Naive B cell (primary cell): ENCODE results near the gene SORBS2. TPM values are rescaled to one million over a fixed set of nuclear protein-coding genes. Genes with fewer than 3 reads are reported as not detected.
"Not testable (repeated sequence)": the region's sequence is repeated elsewhere in the genome, so short reads cannot be mapped to it uniquely, and the experiment has no call there.

Experiments
- ATAC-seq, 2 donors: fragments of 150-1000 bp; cut with Tn5 transposase; 2 replicates each; pipeline ENCODE4 v1.10.0; 2021; ENCODE audit warnings: low read depth in 2 of 2, mild to moderate bottlenecking in 2 of 2, moderate library complexity in 2 of 2
- DNase-seq: peaks from one replicate; pipeline ENCODE4 v3.0.0; 2022
- H3K27ac Mint-ChIP-seq, 6 donors: one replicate each; pipeline ENCODE4 v1.8.0; 2020 to 2022; ENCODE audit warnings: mild to moderate bottlenecking in 6 of 6, mixed read lengths in 6 of 6, moderate library complexity in 5 of 6, inconsistent platforms in 2 of 6
- H3K27me3 Mint-ChIP-seq, 3 donors: one replicate each; pipeline ENCODE4 v1.8.0; 2021 to 2022; ENCODE audit warnings: mixed read lengths in 3 of 3, mild to moderate bottlenecking in 1 of 3
- H3K36me3 Mint-ChIP-seq, 2 donors: one replicate each; pipeline ENCODE4 v1.8.0; 2020 to 2022; ENCODE audit warnings: mixed read lengths in 2 of 2, inconsistent platforms in 1 of 2, mild to moderate bottlenecking in 1 of 2
- H3K4me1 Mint-ChIP-seq, 3 donors: one replicate each; pipeline ENCODE4 v1.8.0; 2020 to 2022; ENCODE audit warnings: mixed read lengths in 3 of 3, inconsistent platforms in 1 of 3, mild to moderate bottlenecking in 1 of 3, moderate library complexity in 1 of 3
- H3K4me3 Mint-ChIP-seq, 8 donors: one replicate each; pipeline ENCODE4 v1.8.0; 2020 to 2022; ENCODE audit warnings: mild to moderate bottlenecking in 8 of 8, mixed read lengths in 8 of 8, moderate library complexity in 8 of 8, inconsistent platforms in 2 of 8
- H3K9me3 Mint-ChIP-seq, 7 donors: one replicate each; pipeline ENCODE4 v1.8.0; 2020 to 2022; ENCODE audit warnings: mixed read lengths in 7 of 7, mild to moderate bottlenecking in 5 of 7, inconsistent platforms in 2 of 7, moderate library complexity in 1 of 7
- polyA plus RNA-seq, 6 donors: library from polyadenylated mRNA; unstranded; fragments of 300-500 nt; fragmentation: Illumina TruSeq; gene quantifications; one replicate each; pipeline ENCODE4 v1.2.3, GENCODE V29; 2021; ENCODE audit warnings: low read depth in 6 of 6

Gene SORBS2
- polyA plus RNA-seq, 6 donors from 2014 or later: not detected

DNA sequence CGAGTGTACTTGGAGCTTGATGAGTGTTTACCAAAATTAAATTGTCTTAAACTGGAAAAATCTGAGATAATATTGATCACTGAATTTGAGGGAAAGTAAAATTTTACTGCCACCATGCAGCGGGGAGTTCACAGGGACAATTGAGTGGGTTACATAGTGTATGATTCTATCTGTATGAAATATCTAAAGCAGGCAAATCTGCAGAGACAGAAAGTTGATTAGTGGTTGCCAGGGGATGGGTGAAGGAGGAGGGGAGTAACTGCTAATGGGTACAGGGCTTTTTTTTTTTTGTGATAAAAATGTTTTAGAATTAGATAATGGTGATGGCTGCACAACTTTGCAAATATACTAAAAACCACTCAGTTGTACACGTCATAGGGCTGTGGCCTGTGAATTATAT lies 241.3 kb downstream of the SORBS2 start:
- Mint-ChIP-seq H3K4me1 (no peaks in the 10 kb centered on the region), H3K4me3 (no peak overlapping the region), H3K27ac (no peak overlapping the region), H3K9me3 (peaks cover 0 to 4% (median 0%) of the 10 kb centered on the region in 7 donors), H3K27me3 (peaks cover 20 to 25% (median 22%) of the 10 kb centered on the region in 3 donors), H3K36me3 (peaks cover 0 to 3% of the 10 kb centered on the region in 2 donors)
- ATAC-seq (no peak), DNase-seq (no peak)

- H3K9me3 Mint-ChIP-seq: peaks cover 0 to 13% (median 7%) of the 10 kb centered on the region in 7 donors
- no peak overlapping the region for H3K27ac Mint-ChIP-seq
- peaks cover 14 to 25% (median 23%) of the 10 kb centered on the region in 3 donors for H3K27me3 Mint-ChIP-seq
- H3K36me3 Mint-ChIP-seq: peaks cover 0 to 4% of the 10 kb centered on the region in 2 donors
- ATAC-seq (no peak), DNase-seq (no peak)
- no peak overlapping the region for H3K4me3 Mint-ChIP-seq
- H3K4me1 Mint-ChIP-seq: no peaks in the 10 kb centered on the region
Measured at GRCh38 chr4:185567381-185568376, 244.3 kb downstream of the SORBS2 start.

- H3K9me3 Mint-ChIP-seq: peaks cover 0 to 13% (median 7%) of the 10 kb centered on the region in 7 donors
- H3K27me3 Mint-ChIP-seq: peaks cover 18 to 32% (median 23%) of the 10 kb centered on the region in 3 donors
- DNase-seq (no peak), ATAC-seq (no peak)
- H3K4me3 Mint-ChIP-seq: no peak overlapping the region
- no peaks in the 10 kb centered on the region for H3K4me1 Mint-ChIP-seq
- no peak overlapping the region for H3K27ac Mint-ChIP-seq
- H3K36me3 Mint-ChIP-seq: peaks cover 0 to 4% of the 10 kb centered on the region in 2 donors
Measured at GRCh38 chr4:185566972-185567371, 245.0 kb downstream of the SORBS2 start.

DNA sequence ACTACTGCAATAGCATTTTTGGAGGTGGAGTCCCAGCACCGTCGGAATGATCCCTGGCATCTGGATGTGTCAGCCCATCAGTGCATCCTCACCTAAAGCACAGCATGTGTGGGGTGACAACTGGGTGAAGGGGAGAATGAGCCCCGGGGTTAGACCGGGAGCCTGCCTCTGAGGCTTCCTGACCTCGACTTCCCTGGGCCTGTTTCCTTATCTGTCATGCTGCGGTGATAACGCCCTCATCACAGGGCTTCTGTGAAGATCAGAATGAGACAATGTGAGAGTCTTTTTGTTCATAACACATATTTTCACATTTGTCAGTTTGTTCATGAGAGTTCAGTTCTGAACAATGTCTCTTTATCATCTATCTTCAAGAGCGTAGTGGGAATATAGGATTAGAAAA lies 245.6 kb downstream of the SORBS2 start:
- Mint-ChIP-seq H3K27me3 (peaks cover 16 to 37% (median 23%) of the 10 kb centered on the region in 3 donors), H3K9me3 (peaks cover 0 to 13% (median 5%) of the 10 kb centered on the region in 7 donors), H3K4me3 (no peak overlapping the region), H3K4me1 (no peaks in the 10 kb centered on the region), H3K27ac (no peak overlapping the region), H3K36me3 (peaks cover 0 to 4% of the 10 kb centered on the region in 2 donors)
- ATAC-seq (no peak), DNase-seq (no peak)

- no peak for DNase-seq
- H3K27ac Mint-ChIP-seq: no peak overlapping the region
- no peaks in the 10 kb centered on the region for H3K4me1 Mint-ChIP-seq
- peaks cover 19 to 37% (median 26%) of the 10 kb centered on the region in 3 donors for H3K27me3 Mint-ChIP-seq
- peaks cover 0 to 13% (median 5%) of the 10 kb centered on the region in 7 donors for H3K9me3 Mint-ChIP-seq
- peaks cover 0 to 4% of the 10 kb centered on the region in 2 donors for H3K36me3 Mint-ChIP-seq
- ATAC-seq: no peak
- H3K4me3 Mint-ChIP-seq: no peak overlapping the region
Measured at GRCh38 chr4:185565696-185566095, 246.3 kb downstream of the SORBS2 start.

DNA sequence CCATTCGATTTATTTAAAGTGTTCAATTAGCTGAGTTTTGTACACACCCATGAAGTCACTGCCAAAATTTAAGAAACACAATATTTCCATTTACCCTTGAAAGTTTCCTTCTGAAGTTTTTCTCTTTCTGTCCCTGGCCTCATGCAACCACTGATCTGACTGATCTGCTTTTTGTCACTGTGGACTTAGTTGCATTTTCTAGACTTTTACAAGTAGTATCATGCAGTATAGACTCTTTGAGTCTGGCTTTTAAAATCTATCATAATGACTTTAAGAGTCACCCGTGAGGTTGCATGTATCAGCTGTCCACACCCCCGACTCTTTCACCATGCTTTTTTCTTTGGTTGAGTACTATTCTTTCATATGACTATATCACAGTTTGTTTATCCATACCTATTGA lies 247.6 kb downstream of the SORBS2 start:
- ATAC-seq: no peak
- peak overlapping the region in 1 of 6 donors; percentile 6 for H3K27ac Mint-ChIP-seq
- H3K27me3 Mint-ChIP-seq: peaks cover 23 to 34% (median 32%) of the 10 kb centered on the region in 3 donors

GRCh38 chr4:185562531-185562930 lies 249.5 kb downstream of the SORBS2 start:
- ATAC-seq: no peak

More for the DNA sequence above, 247.6 kb downstream of the SORBS2 start:
- DNase-seq: no peak
- Mint-ChIP-seq H3K9me3 (peaks cover 0 to 13% (median 5%) of the 10 kb centered on the region in 7 donors), H3K4me1 (no peaks in the 10 kb centered on the region), H3K36me3 (peaks cover 0 to 4% of the 10 kb centered on the region in 2 donors), H3K4me3 (no peak overlapping the region)

DNA sequence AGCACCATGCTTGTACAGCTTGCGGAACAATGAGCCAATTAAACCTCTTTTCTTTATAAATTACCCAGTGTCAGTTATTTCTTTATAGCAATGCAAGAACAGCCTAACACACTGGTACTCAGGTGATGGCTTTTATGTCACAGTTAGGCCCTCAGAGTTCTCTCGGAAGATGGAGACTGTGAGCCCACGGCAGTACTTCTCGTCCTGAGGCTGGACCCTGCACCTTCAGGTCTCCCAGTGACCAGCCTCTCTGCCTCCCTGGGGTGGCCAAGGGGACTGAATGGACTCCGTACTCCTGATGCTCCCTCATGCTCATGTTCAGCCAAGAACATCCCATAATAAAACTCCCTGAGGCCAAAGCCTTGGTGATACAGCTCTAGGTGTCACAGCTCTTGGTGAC lies 251.7 kb downstream of the SORBS2 start:
- ATAC-seq: no peak
- H3K27ac Mint-ChIP-seq: no peak overlapping the region
- no peaks in the 10 kb centered on the region for H3K4me1 Mint-ChIP-seq
- DNase-seq: no peak
- H3K27me3 Mint-ChIP-seq: peaks cover 31 to 65% (median 61%) of the 10 kb centered on the region in 3 donors
- no peak overlapping the region for H3K4me3 Mint-ChIP-seq
- no peaks in the 10 kb centered on the region for H3K36me3 Mint-ChIP-seq
- peaks cover 0 to 25% (median 13%) of the 10 kb centered on the region in 7 donors for H3K9me3 Mint-ChIP-seq

More at GRCh38 chr4:185562531-185562930, 249.5 kb downstream of the SORBS2 start:
- no peaks in the 10 kb centered on the region for H3K4me1 Mint-ChIP-seq
- H3K27ac Mint-ChIP-seq: no peak overlapping the region
- H3K9me3 Mint-ChIP-seq: peaks cover 0 to 16% (median 5%) of the 10 kb centered on the region in 7 donors
- peaks cover 0 to 4% of the 10 kb centered on the region in 2 donors for H3K36me3 Mint-ChIP-seq
- H3K4me3 Mint-ChIP-seq: no peak overlapping the region
- DNase-seq: no peak
- H3K27me3 Mint-ChIP-seq: peaks cover 32 to 50% (median 49%) of the 10 kb centered on the region in 3 donors

DNA sequence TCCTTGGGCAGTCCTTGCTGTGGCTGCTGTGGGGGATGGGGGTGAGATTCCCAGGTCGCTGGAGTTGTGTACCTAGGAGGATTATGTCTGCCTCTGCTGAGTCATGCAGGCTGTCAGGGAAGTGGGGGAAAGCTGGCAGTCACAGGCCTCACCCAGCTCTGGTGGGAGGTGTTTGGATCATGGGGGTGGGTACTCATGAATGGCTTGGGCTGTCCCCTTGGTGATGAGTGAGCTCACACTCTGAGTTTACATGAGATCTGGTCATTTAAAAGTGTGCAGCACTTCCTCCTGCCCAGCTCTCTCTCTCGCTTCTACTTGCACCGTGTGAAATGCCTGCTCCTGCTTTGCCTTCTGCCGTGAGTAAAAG lies 252.1 kb downstream of the SORBS2 start:
- DNase-seq: no peak
- H3K9me3 Mint-ChIP-seq: peaks cover 0 to 24% (median 10%) of the 10 kb centered on the region in 7 donors
- H3K4me3 Mint-ChIP-seq: no peak overlapping the region
- H3K36me3 Mint-ChIP-seq: no peaks in the 10 kb centered on the region
- no peaks in the 10 kb centered on the region for H3K4me1 Mint-ChIP-seq
- H3K27me3 Mint-ChIP-seq: peaks cover 31 to 67% (median 61%) of the 10 kb centered on the region in 3 donors
- H3K27ac Mint-ChIP-seq: no peak overlapping the region
- ATAC-seq: no peak

DNA sequence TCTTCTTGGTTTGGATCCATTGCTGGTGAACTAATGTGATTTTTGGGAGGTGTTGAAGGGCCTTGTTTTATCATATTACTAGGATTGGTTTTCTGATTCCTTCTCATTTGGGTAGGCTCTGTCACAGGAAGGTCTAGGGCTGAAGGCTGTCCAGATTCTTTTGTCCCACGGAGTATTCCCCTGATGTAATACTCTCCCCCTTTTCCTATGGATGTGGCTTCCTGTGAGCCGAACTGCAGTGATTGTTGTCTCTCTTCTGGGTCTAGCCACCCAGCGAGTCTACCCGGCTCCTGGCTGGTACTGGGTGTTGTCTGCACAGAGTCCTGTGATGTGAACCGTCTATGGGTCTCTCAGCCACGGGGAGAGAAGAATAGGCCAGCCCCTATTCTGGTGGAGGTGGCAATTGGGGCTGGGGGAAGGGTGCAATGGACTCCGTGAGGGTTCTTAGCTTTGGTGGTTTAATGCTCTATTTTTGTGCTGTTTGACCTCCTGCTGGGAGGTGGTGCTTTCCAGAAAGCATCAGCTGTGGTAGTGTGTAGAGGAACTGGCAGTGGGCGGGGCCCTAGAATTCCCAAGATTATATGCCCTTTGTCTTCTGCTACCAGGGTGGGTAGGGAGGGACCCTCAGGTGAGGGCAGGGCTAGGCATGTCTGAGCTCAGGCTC lies 252.6 kb downstream of the SORBS2 start:
- H3K36me3 Mint-ChIP-seq, ATAC-seq, H3K27ac Mint-ChIP-seq, DNase-seq, H3K4me1 Mint-ChIP-seq, H3K4me3 Mint-ChIP-seq: not testable (repeated sequence)
- Mint-ChIP-seq H3K9me3 (peaks cover 0 to 19% (median 5%) of the 10 kb centered on the region in 7 donors), H3K27me3 (peaks cover 31 to 62% (median 61%) of the 10 kb centered on the region in 3 donors)

- H3K27ac Mint-ChIP-seq: peak overlapping the region in 1 of 6 donors; percentile 39
- no peak overlapping the region for H3K4me3 Mint-ChIP-seq
- peaks cover 27 to 55% (median 40%) of the 10 kb centered on the region in 3 donors for H3K27me3 Mint-ChIP-seq
- H3K36me3 Mint-ChIP-seq: no peaks in the 10 kb centered on the region
- no peak for DNase-seq
- no peaks in the 10 kb centered on the region for H3K4me1 Mint-ChIP-seq
- peaks cover 0 to 18% (median 3%) of the 10 kb centered on the region in 7 donors for H3K9me3 Mint-ChIP-seq
- ATAC-seq: no peak
Measured at GRCh38 chr4:185554365-185555126, 257.4 kb downstream of the SORBS2 start.

DNA sequence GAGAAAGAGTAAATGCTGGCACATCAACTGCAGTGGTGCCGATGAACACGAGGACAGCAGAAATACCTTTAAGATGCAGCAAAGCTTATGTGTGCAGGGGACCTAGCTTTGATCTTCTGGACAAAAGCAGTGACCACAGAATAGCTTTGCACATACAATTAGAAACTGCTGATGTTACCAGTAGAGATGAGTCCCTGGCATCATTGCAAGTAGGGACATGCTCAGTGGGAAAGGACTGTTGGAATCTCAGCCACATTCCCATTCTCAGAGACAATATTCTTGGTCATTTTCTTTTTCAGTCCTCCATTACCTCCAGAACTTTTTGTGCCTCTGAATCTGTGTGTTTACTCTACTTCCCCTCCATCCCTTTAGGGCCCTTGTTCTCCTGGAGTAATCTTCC lies 259.7 kb downstream of the SORBS2 start:
- Mint-ChIP-seq H3K27ac (no peak overlapping the region), H3K27me3 (peaks cover 18 to 43% (median 22%) of the 10 kb centered on the region in 3 donors), H3K9me3 (peaks cover 0 to 10% (median 2%) of the 10 kb centered on the region in 7 donors), H3K36me3 (no peaks in the 10 kb centered on the region), H3K4me1 (no peaks in the 10 kb centered on the region), H3K4me3 (no peak overlapping the region)
- ATAC-seq (no peak), DNase-seq (no peak)

- no peak for DNase-seq
- no peaks in the 10 kb centered on the region for H3K4me1 Mint-ChIP-seq
- H3K4me3 Mint-ChIP-seq: no peak overlapping the region
- H3K36me3 Mint-ChIP-seq: no peaks in the 10 kb centered on the region
- H3K27ac Mint-ChIP-seq: no peak overlapping the region
- no peak for ATAC-seq
- peaks cover 10 to 36% (median 17%) of the 10 kb centered on the region in 3 donors for H3K27me3 Mint-ChIP-seq
- H3K9me3 Mint-ChIP-seq: peaks cover 0 to 2% (median 0%) of the 10 kb centered on the region in 7 donors
Measured at GRCh38 chr4:185550933-185551332, 261.1 kb downstream of the SORBS2 start.
